Erythroblast (primary cell): ENCODE data around the gene MT1H.
"Not testable (repeated sequence)": the region's sequence is repeated elsewhere in the genome, so short reads cannot be mapped to it uniquely, and the experiment has no call there.

ENCODE experiments used
- DNase-seq, 2 experiments: peaks; one replicate each; lab custom pipeline; 2025; lab: John Stamatoyannopoulos, UW
- GATA1 ChIP-seq: IDR thresholded peaks from 2 replicates; pipeline ENCODE4 v1.6.1; 2011; ENCODE audit warnings: low read depth, mild to moderate bottlenecking, control low read depth, low read length, moderate library complexity
- POLR2A ChIP-seq: IDR thresholded peaks from 2 replicates; pipeline ENCODE4 v1.6.1; 2011; ENCODE audit warnings: mild to moderate bottlenecking, low read length

The MT1H gene

GRCh38 chr16:56643833-56644232, 25.8 kb upstream of the MT1H start:
- TF ChIP-seq GATA1: no peak
- no peak for TF ChIP-seq POLR2A
- no peak for DNase-seq

DNA sequence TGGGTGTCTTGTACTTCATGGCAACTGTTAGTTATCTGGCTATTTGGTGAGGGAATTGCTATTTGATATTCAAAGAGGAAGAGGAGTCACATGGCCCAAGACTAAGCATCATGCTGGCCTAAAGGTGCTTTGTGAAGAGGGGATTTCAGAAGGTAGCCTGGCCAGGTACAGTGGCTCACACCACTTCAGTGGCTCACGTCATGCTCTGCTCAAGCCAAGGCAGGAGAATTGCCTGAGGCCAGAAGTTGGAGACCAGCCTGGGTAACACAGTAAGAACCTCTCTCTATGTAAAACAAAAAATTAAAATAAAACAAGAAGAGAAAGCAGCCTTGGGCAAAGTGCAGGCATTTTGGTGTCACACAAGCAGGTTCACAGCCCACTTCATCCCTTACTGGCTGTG, 24.3 kb upstream of the MT1H start:
- no peak for DNase-seq
- no peak for TF ChIP-seq GATA1
- no peak for TF ChIP-seq POLR2A

- TF ChIP-seq POLR2A (no peak), GATA1 (no peak)
Measured at GRCh38 chr16:56645838-56646237, 23.8 kb upstream of the MT1H start.

DNA sequence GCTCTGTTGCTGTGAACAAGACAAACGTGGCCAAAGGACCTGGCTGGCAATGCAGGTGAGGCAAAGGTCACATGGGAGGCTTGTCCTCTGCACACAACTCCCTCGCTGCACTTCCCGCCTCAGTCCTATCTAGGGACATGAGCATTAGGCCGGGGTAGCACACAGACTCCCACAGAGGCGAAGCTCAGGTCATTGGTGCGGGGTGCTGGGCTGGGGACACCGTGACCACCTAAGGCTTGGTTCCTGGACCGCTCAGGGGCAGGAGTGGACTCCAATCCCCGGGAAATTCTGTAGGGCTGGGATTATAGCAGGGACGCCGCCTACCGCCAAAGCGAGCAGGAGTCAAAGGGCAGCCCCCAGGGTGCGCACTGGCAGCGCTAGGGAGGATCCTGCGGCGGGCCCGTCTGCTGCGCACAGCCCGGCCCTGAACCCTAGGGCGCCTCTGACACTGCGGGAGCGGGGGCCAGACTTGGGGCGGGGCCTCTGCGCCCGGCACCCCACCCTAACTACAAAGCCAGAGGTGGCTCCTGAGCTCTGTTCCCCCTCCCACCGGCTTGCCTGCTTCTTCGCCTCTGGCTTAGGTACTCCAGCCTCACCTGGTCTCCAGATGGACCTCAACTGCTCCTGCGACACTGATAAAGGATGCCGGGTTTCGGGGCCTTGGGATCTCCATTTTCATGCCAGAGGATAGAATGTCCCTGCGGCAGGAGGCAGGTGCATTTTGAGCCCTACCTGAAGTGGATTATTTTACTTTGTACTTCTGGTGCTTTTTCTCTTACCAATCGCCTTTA, 21.8 kb upstream of the MT1H start:
- TF ChIP-seq GATA1 (no peak), POLR2A (no peak)

More at GRCh38 chr16:56645838-56646237, 23.8 kb upstream of the MT1H start:
- no peak for DNase-seq

DNA sequence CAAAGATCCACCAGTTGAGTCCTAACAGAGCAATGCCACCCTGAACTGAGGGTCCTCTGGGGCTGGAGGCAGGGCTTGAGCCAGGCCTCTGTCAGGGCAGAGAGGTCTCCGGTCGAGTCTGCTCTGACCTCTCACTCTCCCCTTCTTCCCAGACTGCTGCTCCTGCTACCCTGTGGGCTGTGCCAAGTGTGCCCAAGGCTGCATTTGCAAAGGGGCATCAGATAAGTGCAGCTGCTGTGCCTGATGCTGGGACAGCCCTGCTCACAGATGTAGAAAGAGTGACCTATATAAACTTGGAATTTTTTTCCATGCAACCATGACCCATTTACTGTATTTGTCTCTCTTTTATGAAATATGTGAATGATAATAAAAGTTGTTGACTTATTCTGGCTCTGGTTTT, 20.3 kb upstream of the MT1H start:
- no peak for DNase-seq
- TF ChIP-seq GATA1: no peak
- no peak for TF ChIP-seq POLR2A

More for the DNA sequence above, 21.8 kb upstream of the MT1H start:
- DNase-seq: no peak

- DNase-seq: no peak
- TF ChIP-seq POLR2A (no peak), GATA1 (no peak)
Measured at GRCh38 chr16:56649820-56650219, 19.8 kb upstream of the MT1H start.

DNA sequence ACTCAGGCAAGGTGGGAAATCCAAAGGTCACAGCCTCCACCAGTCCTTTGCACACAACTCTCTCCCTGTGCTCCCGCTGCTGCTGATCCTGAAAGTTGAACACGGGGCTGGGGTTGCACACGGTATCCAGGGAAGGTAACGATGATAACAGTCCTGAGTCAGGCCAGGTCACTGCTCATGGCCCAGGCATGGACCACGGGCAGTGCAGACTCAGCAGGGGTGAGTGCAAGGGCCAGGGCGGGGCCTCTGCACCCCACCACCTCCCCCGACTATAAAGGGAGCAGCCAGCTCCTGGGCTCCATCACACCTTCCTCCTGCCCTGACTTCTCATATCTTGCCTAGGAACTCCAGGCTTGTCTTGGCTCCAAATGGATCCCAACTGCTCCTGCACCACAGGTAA, 18.0 kb upstream of the MT1H start, which contains the start of gene MT1B:
Gene MT1B, plus strand, starts transcription at position 301 of the 400 bp plus-strand sequence. Its CDS starts 68 bp downstream, at position 369.
- no peak for TF ChIP-seq GATA1
- no peak for TF ChIP-seq POLR2A

GRCh38 chr16:56652600-56652999, 17.0 kb upstream of the MT1H start:
- no peak for TF ChIP-seq GATA1
- no peak for DNase-seq

More for the DNA sequence above, 18.0 kb upstream of the MT1H start, which contains the start of gene MT1B:
- no peak for DNase-seq

DNA sequence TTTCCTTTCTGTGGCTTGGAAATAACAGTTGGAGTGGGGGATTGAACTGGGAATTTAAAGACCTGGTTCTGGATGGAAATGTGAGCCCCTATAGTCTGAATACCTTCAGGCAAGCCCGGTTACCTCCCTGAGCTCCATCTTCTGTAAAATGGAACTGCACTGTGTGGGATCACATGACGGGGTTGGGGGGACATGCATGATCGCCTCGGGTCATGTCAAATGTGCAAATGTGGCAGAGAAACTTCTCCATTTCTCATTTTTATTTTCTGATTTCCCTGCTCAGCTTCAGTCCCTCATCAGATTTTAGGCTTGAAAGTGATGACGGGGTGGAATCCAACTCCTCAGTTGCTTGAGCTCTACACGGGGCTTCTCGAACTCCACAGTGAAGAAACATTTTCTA, 16.4 kb upstream of the MT1H start:
- TF ChIP-seq GATA1 (no peak), POLR2A (no peak)
- DNase-seq: no peak

- TF ChIP-seq GATA1: no peak
- TF ChIP-seq POLR2A: no peak
- DNase-seq: peak; percentile 9 to 33
Measured at GRCh38 chr16:56657555-56658326, 11.9 kb upstream of the MT1H start, which contains the start of gene MT1F. Gene MT1F, plus strand, starts transcription at chr16:56657959. Its CDS starts 100 bp downstream, at chr16:56658059.

DNA sequence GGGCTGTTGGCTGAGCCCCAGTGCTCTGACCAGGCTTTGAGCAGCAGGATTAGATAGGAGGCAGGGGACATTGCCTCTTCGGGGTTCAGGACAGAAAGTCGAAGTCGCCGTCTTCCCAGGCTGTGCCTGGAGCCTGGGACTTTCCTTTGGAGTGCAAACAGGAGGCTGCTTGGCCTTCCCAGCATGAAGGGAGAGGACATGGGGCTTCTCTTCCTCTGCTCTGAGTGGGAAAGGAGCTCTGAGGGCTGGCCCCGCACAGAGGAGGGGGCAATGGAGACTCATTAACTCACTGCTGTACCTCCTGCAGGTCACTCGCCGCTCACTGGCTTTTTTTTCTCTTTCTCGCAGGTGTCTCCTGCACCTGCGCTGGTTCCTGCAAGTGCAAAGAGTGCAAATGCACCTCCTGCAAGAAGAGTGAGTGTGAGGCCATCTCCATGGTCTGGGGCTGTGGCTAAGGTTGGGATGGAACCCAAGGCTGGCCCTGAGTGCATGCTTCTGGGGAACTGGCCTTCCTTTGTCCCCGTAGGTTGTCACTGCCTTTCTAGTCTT, 11.2 kb upstream of the MT1H start:
- TF ChIP-seq POLR2A (no peak), GATA1 (no peak)
- no peak for DNase-seq

GRCh38 chr16:56662357-56663354, 7.0 kb upstream of the MT1H start:
- TF ChIP-seq GATA1: no peak
- no peak for TF ChIP-seq POLR2A
- DNase-seq: no peak

DNA sequence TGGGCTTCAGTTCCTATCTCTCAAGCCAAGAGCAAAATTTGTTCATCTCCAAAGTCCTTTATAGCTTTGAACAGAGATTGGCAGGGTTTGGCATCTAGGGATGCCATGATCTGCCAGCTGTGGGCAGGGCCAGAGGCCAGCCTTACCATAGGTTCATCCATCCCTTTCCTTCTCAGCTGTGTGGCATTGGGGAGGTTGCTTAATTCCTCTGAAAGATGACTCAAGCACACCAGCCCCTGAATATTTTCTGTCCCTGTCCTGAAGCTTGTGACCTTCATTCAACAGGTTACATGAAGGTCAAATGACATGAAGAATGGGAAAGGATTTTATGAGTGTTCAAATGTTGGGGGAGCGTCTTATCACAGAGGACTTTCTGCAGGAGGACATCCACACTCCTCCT, 5.1 kb upstream of the MT1H start:
- DNase-seq: no peak
- TF ChIP-seq POLR2A (no peak), GATA1 (no peak)

- DNase-seq: not testable (repeated sequence)
Measured at GRCh38 chr16:56665286-56666261, 4.0 kb upstream of the MT1H start.
